Measurements from ENCODE around the gene RAPGEF4. TPM values are rescaled to one million over a fixed set of nuclear protein-coding genes. Genes with fewer than 3 reads are reported as not detected.

RAPGEF4 gene
- total and polyA plus RNA-seq, 8 donors = 3.6 to 23.7 (median 9.8) TPM; not detected in 1

GRCh38 chr2:172711110-172711509 lies 24.5 kb upstream of the RAPGEF4 start:
- DNase-seq = no peak
- 50 to 74% (median 68%) methylated on average over 1 of the region's 1 CpG for WGBS, 5 donors
- TF ChIP-seq POLR2A (IDR thresholded peaks at IDR 0.05) = no peak
- no peak for TF ChIP-seq POLR2AphosphoS5 (IDR thresholded peaks at IDR 0.05)
- TF ChIP-seq EP300 (IDR thresholded peaks at IDR 0.05) = no peak
- no peak for TF ChIP-seq CTCF (IDR thresholded peaks at IDR 0.05)
- Histone ChIP-seq H3K27me3 (peaks cover 0 to 6% (median 0%) of the 10 kb centered on the region in 3 donors), H3K27ac (no peak overlapping the region), H3K9me3 (no peaks in the 10 kb centered on the region), H3K4me3 (no peak overlapping the region), H3K36me3 (no peaks in the 10 kb centered on the region), H3K4me1 (peaks cover 0 to 4% (median 0%) of the 10 kb centered on the region in 4 donors)
- intact Hi-C loops (cut with DNase I; ENCODE audit: low total_unique reads) = no loop called here

- Histone ChIP-seq H3K27me3 (no peaks in the 10 kb centered on the region), H3K27ac (no peak overlapping the region), H3K4me1 (peaks cover 0 to 4% (median 0%) of the 10 kb centered on the region in 4 donors), H3K9me3 (no peaks in the 10 kb centered on the region), H3K36me3 (no peaks in the 10 kb centered on the region), H3K4me3 (no peak overlapping the region)
- TF ChIP-seq POLR2AphosphoS5 (IDR thresholded peaks at IDR 0.05) (no peak), POLR2A (IDR thresholded peaks at IDR 0.05) (no peak)
- WGBS, 5 donors = 87 to 97% (median 90%) methylated on average over 11 to 13 of the region's 13 CpGs
- no peak for DNase-seq
- intact Hi-C loops (cut with DNase I; ENCODE audit: low total_unique reads) = no loop called here
Observed at GRCh38 chr2:172712251-172712650, 23.4 kb upstream of the RAPGEF4 start.

GRCh38 chr2:172713365-172713875 lies 22.2 kb upstream of the RAPGEF4 start:
- Histone ChIP-seq H3K27ac (no peak overlapping the region), H3K4me3 (no peak overlapping the region), H3K4me1 (peaks cover 0 to 4% (median 0%) of the 10 kb centered on the region in 4 donors), H3K9me3 (no peaks in the 10 kb centered on the region), H3K27me3 (no peaks in the 10 kb centered on the region), H3K36me3 (no peaks in the 10 kb centered on the region)
- DNase-seq = no peak
- TF ChIP-seq POLR2AphosphoS5 (IDR thresholded peaks at IDR 0.05) = no peak
- TF ChIP-seq EP300 (IDR thresholded peaks at IDR 0.05) = no peak
- TF ChIP-seq POLR2A (IDR thresholded peaks at IDR 0.05) = no peak
- intact Hi-C loops (cut with DNase I; ENCODE audit: low total_unique reads) = no loop called here
- 78 to 86% (median 86%) methylated on average over 3 to 16 of the region's 16 CpGs for WGBS, 5 donors

- H3K9me3 ChIP-seq = no peaks in the 10 kb centered on the region
- intact Hi-C loops (cut with DNase I; ENCODE audit: low total_unique reads) = no loop called here
- TF ChIP-seq CTCF (IDR thresholded peaks at IDR 0.05) (no peak), EP300 (IDR thresholded peaks at IDR 0.05) (no peak), POLR2A (IDR thresholded peaks at IDR 0.05) (no peak), POLR2AphosphoS5 (IDR thresholded peaks at IDR 0.05) (no peak)
- H3K36me3 ChIP-seq = no peaks in the 10 kb centered on the region
- H3K27ac ChIP-seq = no peak overlapping the region
- no peak for DNase-seq
- no peaks in the 10 kb centered on the region for H3K27me3 ChIP-seq
- no peaks in the 10 kb centered on the region for H3K4me1 ChIP-seq
- no peak overlapping the region for H3K4me3 ChIP-seq
- WGBS, 5 donors = 55 to 63% (median 60%) methylated on average over 2 of the region's 2 CpGs
Observed at GRCh38 chr2:172722481-172722880, 13.2 kb upstream of the RAPGEF4 start.

GRCh38 chr2:172723286-172723685 lies 12.4 kb upstream of the RAPGEF4 start:
- intact Hi-C loops (cut with DNase I; ENCODE audit: low total_unique reads) = no loop called here
- Histone ChIP-seq H3K4me1 (no peaks in the 10 kb centered on the region), H3K9me3 (no peaks in the 10 kb centered on the region), H3K4me3 (no peak overlapping the region), H3K36me3 (no peaks in the 10 kb centered on the region), H3K27me3 (no peaks in the 10 kb centered on the region), H3K27ac (no peak overlapping the region)
- DNase-seq = no peak
- TF ChIP-seq CTCF (IDR thresholded peaks at IDR 0.05) = no peak
- TF ChIP-seq EP300 (IDR thresholded peaks at IDR 0.05) = no peak
- no peak for TF ChIP-seq POLR2AphosphoS5 (IDR thresholded peaks at IDR 0.05)
- no peak for TF ChIP-seq POLR2A (IDR thresholded peaks at IDR 0.05)

All from stomach (tissue), 9 donors.